GM13977 (cell line): ENCODE data around the gene UBE2D4.

Experiments used
- DNase-seq: peaks from one replicate; pipeline ENCODE4 v3.0.0; 2012; ENCODE audit warnings: low spot score
- in situ Hi-C: fragments of 300-500 bp; cut with MboI; formaldehyde crosslinking; loops from one replicate; pipeline ENCODE4 v1.12.0; 2022; ENCODE audit warnings: low sequenced_read_pairs, low pct_unique_long_range_greater_than_20kb, mixed read lengths, inconsistent platforms; ENCODE audit not compliant: unreplicated experiment
- TF ChIP-seq, protein P1 (sequence below): IDR thresholded peaks from 2 replicates; pipeline ENCODE4 v1.5.1; 2012; ENCODE audit warnings: mild to moderate bottlenecking, control low read depth; ENCODE audit not compliant: insufficient read depth; ENCODE audit errors: extremely low read depth, missing control alignments

The UBE2D4 gene

DNA sequence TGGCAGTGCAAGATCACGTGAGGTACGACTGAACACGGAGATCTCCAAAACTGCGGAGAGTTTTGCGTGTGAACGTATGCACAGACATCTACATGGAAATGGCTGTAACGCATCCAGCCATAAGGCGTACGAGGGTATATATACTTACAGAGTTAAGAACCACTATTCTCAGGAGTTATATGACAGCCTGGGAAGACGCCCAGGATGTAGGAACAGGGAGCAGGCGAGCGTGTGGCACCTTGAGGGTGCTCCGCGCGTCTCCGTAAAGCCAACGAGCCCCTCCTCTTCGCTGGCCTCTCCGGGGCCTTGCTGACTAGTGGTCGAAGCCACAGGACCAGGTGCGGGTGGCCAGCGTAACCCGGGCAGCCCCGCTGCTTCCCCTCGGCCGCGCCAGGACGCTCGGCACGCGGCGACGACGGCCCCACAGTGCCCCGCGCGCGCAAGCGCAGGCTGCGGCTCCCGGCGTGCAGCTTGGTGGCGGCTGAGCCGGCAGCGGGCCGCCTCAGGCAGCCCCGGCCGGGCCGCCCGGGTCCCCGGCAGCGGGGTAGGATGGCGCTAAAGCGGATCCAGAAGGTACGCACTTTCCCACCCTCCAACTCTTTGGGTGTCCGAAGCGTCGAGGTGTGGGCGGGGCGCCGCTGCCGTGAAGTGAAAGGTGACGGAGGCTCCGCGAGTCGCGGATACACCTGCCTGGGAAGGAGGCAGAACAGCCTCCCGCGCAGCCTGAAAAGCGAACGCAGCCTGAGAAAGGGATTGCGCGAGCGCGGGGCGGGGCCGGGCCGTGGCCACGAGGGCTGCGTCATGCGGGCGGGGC, at the start of gene UBE2D4:
Gene UBE2D4, plus strand, starts transcription at position 453 of the 814 bp plus-strand sequence. Its CDS starts 97 bp downstream, at position 550.
- DNase-seq, result peak; percentile 94
- TF ChIP-seq, protein P1, sequence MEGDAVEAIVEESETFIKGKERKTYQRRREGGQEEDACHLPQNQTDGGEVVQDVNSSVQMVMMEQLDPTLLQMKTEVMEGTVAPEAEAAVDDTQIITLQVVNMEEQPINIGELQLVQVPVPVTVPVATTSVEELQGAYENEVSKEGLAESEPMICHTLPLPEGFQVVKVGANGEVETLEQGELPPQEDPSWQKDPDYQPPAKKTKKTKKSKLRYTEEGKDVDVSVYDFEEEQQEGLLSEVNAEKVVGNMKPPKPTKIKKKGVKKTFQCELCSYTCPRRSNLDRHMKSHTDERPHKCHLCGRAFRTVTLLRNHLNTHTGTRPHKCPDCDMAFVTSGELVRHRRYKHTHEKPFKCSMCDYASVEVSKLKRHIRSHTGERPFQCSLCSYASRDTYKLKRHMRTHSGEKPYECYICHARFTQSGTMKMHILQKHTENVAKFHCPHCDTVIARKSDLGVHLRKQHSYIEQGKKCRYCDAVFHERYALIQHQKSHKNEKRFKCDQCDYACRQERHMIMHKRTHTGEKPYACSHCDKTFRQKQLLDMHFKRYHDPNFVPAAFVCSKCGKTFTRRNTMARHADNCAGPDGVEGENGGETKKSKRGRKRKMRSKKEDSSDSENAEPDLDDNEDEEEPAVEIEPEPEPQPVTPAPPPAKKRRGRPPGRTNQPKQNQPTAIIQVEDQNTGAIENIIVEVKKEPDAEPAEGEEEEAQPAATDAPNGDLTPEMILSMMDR, result no peak

DNA sequence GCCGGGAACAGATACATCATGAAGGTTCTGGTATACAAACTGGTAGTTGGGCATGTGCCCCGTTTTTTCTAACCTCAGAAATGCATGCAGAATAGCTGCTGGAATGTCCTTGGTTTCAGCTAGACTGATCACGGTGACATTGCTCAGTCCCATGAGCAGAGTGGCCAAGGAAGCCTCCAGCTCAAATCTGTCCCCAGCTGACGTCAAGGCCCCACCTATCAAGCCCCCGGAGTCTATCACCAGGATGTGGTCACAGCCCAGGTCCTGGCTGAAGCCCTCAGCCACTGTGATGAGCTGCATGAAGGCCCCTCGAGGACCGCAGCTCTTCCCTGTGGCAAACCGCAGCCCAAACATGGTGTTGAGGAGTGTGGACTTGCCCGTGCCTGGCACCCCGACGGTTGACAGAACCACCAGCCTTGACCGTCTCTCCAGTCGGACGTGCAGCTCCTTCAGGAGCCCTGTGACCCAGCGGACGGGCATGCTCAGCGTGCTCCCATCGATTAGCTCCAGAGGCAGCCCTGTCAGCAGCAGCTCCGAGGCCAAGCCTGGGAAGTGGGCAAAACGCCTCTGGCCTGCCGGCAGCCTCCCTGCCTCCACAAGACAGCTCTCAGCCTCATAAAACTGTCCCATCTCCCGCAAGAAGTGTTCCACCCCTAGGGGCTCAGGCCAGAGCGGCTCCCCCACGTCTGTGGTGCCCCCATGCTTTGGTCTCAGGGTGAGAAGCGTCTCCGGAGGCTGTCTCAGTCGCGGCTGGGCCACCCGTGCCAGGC, 49.1 kb upstream of the UBE2D4 start:
- in situ Hi-C loops, result no loop called here
- TF ChIP-seq, protein P1, result no peak
- no peak for DNase-seq

More for the DNA sequence above, at the start of gene UBE2D4:
- in situ Hi-C loops, result no loop called here

DNA sequence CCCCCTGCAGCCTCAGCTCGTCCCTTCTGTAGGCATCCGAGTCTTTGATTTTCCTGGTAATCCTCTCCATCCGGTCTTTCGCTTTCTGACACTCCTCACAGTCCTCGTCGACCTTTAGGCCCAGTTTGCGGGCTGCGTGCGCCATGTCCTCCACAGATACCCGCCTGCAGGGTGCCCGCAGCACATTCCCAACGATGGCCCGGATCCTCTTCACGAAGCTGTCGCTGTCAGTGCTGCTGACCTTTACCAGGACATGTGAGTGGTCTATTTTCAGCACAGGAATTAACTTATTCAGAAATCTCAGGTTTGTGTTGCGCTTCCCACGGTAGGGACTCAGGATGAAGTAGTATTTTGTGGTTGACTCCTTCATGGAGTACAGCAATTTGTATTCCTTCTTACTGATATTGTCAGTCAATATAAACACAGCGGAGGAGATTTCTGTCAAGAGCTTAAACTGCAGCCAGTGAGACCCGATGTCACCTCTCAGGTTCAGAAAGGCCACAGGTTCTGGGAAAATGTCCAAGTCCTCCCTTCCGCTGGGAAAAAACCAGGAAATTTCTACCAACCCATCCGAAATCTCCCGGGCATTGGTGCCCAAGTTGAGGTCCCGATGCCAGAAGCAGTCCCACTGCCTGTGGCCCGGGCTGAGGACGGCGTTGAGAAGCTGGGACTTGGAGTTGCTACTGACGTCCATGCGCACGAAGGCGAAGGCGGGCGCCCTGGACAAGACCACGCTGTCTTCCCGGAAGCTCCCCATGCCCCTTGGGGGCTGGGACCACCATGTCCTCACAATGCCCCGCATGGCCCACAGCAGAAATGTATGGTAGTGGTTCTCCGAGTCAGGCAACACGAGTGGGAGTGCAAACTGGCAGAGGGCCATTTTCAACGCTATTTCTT, 48.0 kb upstream of the UBE2D4 start:
- DNase-seq, result peak; percentile 4
- TF ChIP-seq, protein P1, result no peak
- in situ Hi-C loops, result no loop called here

DNA sequence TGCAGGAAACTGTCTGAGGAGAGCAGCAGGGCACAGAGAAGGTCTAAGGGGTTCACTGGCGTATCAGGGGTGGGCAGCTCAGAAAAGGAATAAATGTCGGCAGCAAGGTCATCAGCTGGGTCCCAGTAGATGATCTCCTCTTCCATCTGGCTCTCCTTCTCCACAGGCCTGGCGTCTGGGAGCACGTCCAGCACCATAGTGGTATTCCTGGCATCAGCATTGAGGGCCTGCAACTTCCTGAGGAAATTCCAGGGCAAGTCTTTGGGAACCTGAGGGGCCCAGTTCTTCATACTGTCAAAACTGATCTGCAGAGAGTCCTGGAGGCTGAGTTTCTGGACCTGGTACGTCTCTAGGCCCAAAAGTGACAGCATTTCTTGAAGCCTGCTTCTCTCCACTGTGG, 47.4 kb upstream of the UBE2D4 start:
- DNase-seq, result peak; percentile 1
- in situ Hi-C loops, result no loop called here
- TF ChIP-seq, protein P1, result no peak

DNA sequence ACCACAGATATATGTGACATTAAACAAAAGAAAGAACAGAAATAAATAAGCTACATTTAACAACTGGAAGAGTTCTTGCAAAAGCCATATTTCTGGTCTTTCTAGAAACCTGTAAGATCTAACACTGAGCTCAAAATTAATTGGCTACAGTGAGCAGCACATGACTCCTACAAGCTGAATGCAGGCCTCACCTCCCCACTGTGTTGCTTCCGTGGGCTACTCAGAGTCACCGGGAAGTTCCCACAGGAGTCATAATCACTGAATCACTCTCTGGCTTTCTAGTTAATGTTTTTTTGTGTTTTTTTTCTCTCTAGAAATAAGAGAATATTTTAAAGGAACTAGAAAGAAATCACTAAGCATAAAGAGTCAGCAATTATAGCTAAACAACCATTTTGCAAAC, 46.8 kb upstream of the UBE2D4 start:
- no peak for DNase-seq
- TF ChIP-seq, protein P1, result no peak

DNA sequence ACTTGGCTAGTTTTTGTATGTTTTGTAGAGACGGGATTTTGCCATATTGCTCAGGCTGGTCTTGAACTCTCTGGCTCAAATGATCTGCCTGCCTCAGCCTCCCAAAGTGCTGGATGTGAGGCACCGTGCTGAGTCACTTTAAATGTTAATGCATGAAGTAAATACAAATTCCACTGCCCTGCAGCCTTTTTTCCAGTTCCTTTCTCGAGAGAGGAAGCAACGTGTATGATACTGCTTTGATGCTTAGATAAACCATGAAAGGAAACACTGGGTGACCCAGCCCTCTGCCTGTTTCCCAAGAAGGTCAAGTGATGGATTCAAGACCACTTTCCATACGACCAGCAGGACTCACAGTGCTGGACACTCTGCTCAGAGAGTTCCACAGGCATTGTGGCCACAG, 45.6 kb upstream of the UBE2D4 start:
- TF ChIP-seq, protein P1, result no peak

More for the DNA sequence above, 46.8 kb upstream of the UBE2D4 start:
- in situ Hi-C loops, result no loop called here

More for the DNA sequence above, 45.6 kb upstream of the UBE2D4 start:
- no peak for DNase-seq
- in situ Hi-C loops, result no loop called here
